NCI-H460 (cell line): ENCODE data around the gene GRK3. TPM values are rescaled to one million over a fixed set of nuclear protein-coding genes. Genes with fewer than 3 reads are reported as not detected.
A peak's percentile ranks its signal among the peaks of the same experiment; 100 is the strongest.

Experiments
- DNase-seq: peaks from one replicate; pipeline ENCODE4 v3.0.0-alpha.2; 2016; ENCODE audit warnings: low read depth; ENCODE audit errors: extremely low read depth
- total RNA-seq: library from RNA; depleted of rRNA; stranded (reverse); fragments of >200 nt; shearing (Covaris generic); gene quantifications from 2 replicates; pipeline ENCODE4 v1.2.3, GENCODE V29; 2014

GRK3 gene
- total RNA-seq, 1 experiment from 2014 or later: 3.7 TPM

GRCh38 chr22:25749420-25750169 lies 185.1 kb downstream of the GRK3 start:
- no peak for DNase-seq

- DNase-seq: no peak
Observed at GRCh38 chr22:25750569-25751173, 186.2 kb downstream of the GRK3 start.

GRCh38 chr22:25751174-25751581 lies 186.7 kb downstream of the GRK3 start:
- DNase-seq: no peak

- no peak for DNase-seq
Observed at GRCh38 chr22:25752615-25753214, 188.2 kb downstream of the GRK3 start.

GRCh38 chr22:25753252-25753651 lies 188.8 kb downstream of the GRK3 start:
- DNase-seq: no peak

- DNase-seq: peak; percentile 58
Observed at GRCh38 chr22:25754527-25755202, 190.2 kb downstream of the GRK3 start.

GRCh38 chr22:25757686-25758085 lies 193.2 kb downstream of the GRK3 start:
- no peak for DNase-seq

- no peak for DNase-seq
Observed at GRCh38 chr22:25758316-25758715, 193.8 kb downstream of the GRK3 start.

GRCh38 chr22:25759825-25760231 lies 195.4 kb downstream of the GRK3 start:
- DNase-seq: peak; percentile 40

- DNase-seq: no peak
Observed at GRCh38 chr22:25760294-25760693, 195.8 kb downstream of the GRK3 start.

- DNase-seq: no peak
Observed at GRCh38 chr22:25760848-25761595, 196.5 kb downstream of the GRK3 start.

GRCh38 chr22:25762147-25762546 lies 197.7 kb downstream of the GRK3 start:
- DNase-seq: no peak

GRCh38 chr22:25763239-25763777 lies 198.8 kb downstream of the GRK3 start:
- no peak for DNase-seq

GRCh38 chr22:25764270-25765015 lies 200.0 kb downstream of the GRK3 start:
- DNase-seq: no peak

GRCh38 chr22:25765016-25765367 lies 200.5 kb downstream of the GRK3 start:
- no peak for DNase-seq

GRCh38 chr22:25765801-25766200 lies 201.3 kb downstream of the GRK3 start:
- DNase-seq: no peak

GRCh38 chr22:25766418-25766817 lies 201.9 kb downstream of the GRK3 start:
- DNase-seq: no peak

- no peak for DNase-seq
Observed at GRCh38 chr22:25770333-25770732, 205.9 kb downstream of the GRK3 start.

GRCh38 chr22:25772288-25772687 lies 207.8 kb downstream of the GRK3 start:
- DNase-seq: no peak

GRCh38 chr22:25774575-25775026 lies 210.1 kb downstream of the GRK3 start:
- DNase-seq: no peak
